ENCODE results near the gene NSMCE1. TPM values are rescaled to one million over a fixed set of nuclear protein-coding genes. Genes with fewer than 3 reads are reported as not detected.
"Not testable (repeated sequence)": the region's sequence is repeated elsewhere in the genome, so short reads cannot be mapped to it uniquely, and the experiment has no call there.

NSMCE1 gene
- total RNA-seq, 1 experiment from 2014 or later: 39.5 TPM

- Histone ChIP-seq H3K4me1 (peaks cover 11% of the 10 kb centered on the region; the same call in 1 of the 2 replicates), H3K9me3 (replicated peaks) (no peaks in the 10 kb centered on the region), H3K36me3 (no peaks in the 10 kb centered on the region), H3K27ac (no peak overlapping the region), H3K27me3 (no peaks in the 10 kb centered on the region), H3K4me3 (no peak overlapping the region)
- no peak for DNase-seq
Observed at GRCh38 chr16:27289669-27290068, 21.1 kb upstream of the NSMCE1 start.

- peaks cover 11% of the 10 kb centered on the region; the same call in 1 of the 2 replicates for H3K4me1 ChIP-seq
- H3K36me3 ChIP-seq; H3K9me3 ChIP-seq (replicated peaks); H3K4me3 ChIP-seq; H3K27me3 ChIP-seq; H3K27ac ChIP-seq; DNase-seq: not testable (repeated sequence)
Observed at GRCh38 chr16:27288313-27288712, 19.7 kb upstream of the NSMCE1 start.

DNA sequence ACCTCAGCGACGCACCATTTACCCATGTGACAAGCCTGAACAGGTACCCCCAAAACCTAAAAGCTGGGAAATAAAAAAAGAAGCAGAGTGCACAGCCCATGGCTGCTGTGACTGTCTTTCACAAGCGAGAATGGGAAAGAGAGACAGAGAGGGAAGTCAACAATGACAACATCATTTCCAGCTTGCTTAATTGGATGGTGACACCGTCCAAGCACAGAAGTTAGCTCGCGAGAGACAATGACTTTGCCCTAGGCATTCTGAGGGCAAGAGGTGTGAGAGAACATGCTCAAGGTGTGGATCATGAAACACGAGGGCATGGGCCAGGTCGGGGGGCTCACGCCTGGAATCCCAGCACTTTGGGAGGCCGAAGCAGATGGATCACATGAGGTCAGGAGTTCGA is 19.3 kb upstream of the NSMCE1 start:
- no peaks in the 10 kb centered on the region for H3K27me3 ChIP-seq
- peaks cover 11% of the 10 kb centered on the region; the same call in 1 of the 2 replicates for H3K4me1 ChIP-seq
- no peak overlapping the region for H3K4me3 ChIP-seq
- H3K27ac ChIP-seq: no peak overlapping the region
- no peaks in the 10 kb centered on the region for H3K9me3 ChIP-seq (replicated peaks)
- no peak for DNase-seq
- H3K36me3 ChIP-seq: no peaks in the 10 kb centered on the region

DNA sequence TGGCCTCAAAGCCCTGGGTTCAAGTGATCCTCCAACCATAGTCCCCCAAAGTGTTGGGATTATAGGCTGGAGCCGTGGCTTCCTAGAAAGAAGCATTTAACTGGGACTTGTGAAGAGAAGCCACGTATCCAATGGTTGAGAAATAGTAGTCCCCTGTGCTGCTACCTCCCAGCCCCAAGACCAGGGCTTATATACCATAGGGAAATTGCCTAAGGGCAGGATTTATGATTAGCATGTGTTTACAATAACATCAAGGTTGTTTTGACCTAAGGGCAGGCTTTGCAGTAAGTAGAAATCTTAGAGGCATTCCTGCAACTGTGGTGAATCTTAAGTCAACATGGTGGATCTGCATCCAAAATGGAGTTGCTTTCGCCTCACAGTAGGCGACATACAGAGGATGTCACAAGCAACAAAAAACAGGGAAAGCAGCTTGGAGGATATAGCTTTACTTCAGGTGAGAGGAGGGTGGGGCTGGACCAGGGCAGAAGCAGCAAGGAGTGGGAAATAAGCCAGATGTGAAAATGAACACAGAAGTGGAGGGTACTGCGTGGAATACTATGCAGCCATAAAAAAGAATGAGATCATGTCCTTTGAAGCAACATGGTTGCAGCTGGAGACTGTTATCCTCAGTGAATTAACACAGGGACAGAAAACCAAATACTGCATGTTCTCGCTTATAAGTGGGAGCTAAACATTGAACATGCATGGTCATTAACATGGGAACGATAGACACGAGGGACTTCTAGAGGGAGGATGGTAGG is 18.7 kb upstream of the NSMCE1 start:
- Histone ChIP-seq H3K36me3 (no peaks in the 10 kb centered on the region), H3K9me3 (replicated peaks) (no peaks in the 10 kb centered on the region), H3K4me3 (no peak overlapping the region), H3K27ac (no peak overlapping the region; the same call in 1 of the 2 replicates), H3K27me3 (no peaks in the 10 kb centered on the region), H3K4me1 (peaks cover 11% of the 10 kb centered on the region; the same call in 1 of the 2 replicates)
- peak in 1 of 2 experiments; percentile 27 for DNase-seq

DNA sequence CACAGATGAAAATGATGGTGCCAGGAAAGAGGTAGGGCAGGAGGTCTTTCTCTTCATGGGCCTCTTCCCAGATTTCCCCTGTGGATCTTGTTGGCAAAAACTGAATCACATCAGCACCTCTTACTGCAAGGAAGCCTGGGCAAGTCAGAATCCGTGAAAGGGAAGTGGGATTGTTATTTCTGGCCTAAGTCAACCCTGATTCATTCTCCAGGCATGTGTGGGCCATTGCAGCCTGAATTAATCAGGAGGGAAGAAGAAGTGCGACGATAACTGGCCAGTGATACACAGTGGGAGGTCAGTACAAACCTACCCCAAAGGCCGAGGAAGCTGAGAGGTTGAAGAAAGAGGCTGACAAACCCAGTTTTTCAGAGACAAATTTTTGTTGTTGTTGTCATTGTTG is 17.9 kb upstream of the NSMCE1 start:
- no peaks in the 10 kb centered on the region for H3K9me3 ChIP-seq (replicated peaks)
- H3K4me3 ChIP-seq: no peak overlapping the region
- H3K36me3 ChIP-seq: no peaks in the 10 kb centered on the region
- H3K27ac ChIP-seq: no peak overlapping the region; the same call in 1 of the 2 replicates
- H3K4me1 ChIP-seq: peaks cover 11% of the 10 kb centered on the region; the same call in 1 of the 2 replicates
- DNase-seq: peak; percentile 30 to 35
- no peaks in the 10 kb centered on the region for H3K27me3 ChIP-seq

DNA sequence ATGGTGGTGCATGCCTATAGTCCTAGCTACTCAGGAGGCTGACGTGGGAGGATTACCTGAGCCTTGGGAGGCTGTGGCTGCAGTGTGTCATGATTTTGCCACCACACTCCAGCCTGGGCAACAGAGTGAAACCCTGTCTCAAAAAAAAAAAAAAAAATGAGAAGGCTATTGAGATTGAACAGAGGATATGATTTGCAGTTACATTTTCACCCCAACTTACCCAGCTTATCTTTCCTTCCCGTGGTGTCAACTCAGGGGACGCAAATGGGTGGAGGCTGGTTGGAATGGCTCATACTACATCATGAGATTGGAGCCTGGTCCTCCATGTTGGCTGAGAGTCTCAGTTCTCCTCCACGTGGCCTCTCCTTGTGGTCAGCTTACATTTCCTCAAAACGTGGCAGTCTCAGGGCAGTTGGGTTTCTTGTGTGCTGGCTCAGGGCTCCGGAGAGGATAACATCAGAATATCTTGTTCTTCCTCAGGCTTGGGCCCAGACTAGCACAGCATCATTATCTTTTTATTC is 17.2 kb upstream of the NSMCE1 start:
- Histone ChIP-seq H3K4me1 (peaks cover 11% of the 10 kb centered on the region; the same call in 1 of the 2 replicates), H3K27me3 (no peaks in the 10 kb centered on the region), H3K36me3 (no peaks in the 10 kb centered on the region), H3K9me3 (replicated peaks) (no peaks in the 10 kb centered on the region), H3K4me3 (no peak overlapping the region), H3K27ac (no peak overlapping the region)
- DNase-seq: no peak

DNA sequence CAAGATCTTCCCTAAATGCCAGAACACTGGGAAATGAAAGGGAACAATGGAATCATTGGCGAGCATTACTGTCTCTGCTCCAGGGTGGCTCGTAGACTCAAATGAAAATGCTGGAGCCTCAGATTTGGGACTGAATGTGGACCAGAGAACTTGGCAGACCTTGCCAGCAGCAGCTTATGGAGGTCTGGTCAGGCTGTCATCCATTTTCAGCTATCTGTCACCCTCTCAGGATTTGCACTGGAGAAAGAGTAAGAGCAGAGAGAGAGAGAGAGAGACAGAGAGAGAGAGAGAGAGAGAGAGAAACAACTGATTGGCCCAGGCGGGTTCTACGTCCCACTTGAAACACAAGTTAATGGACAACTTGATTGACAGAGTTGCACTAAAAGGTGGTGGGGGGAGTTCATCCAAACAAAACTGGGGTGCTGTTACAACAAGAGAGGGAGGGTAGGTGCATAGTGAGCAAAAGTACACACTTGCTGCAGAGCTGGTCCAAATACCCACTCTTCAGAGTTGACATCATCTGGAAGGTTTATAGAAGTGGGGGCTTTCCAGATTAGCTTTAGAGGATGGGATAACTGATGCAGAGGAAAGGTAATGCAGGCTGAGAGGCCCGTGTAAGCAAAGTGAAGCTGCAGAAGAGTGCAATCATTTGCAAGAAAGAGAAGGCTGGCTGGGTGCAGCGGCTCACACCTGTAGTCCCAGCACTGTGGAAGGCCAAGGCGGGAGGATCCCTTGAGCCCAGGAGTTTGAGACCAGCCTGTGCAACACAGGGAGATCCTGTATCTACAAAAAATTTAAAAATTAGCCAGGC is 16.5 kb upstream of the NSMCE1 start:
- Histone ChIP-seq H3K27ac (no peak overlapping the region), H3K36me3 (no peaks in the 10 kb centered on the region), H3K27me3 (no peaks in the 10 kb centered on the region), H3K4me3 (no peak overlapping the region), H3K9me3 (replicated peaks) (no peaks in the 10 kb centered on the region), H3K4me1 (peaks cover 11% of the 10 kb centered on the region; the same call in 1 of the 2 replicates)
- DNase-seq: no peak

GRCh38 chr16:27281243-27281642 is 12.7 kb upstream of the NSMCE1 start:
- H3K27ac ChIP-seq: no peak overlapping the region
- no peak overlapping the region for H3K4me3 ChIP-seq
- H3K4me1 ChIP-seq: peaks cover 2% of the 10 kb centered on the region; the same call in 1 of the 2 replicates
- H3K36me3 ChIP-seq: no peaks in the 10 kb centered on the region
- DNase-seq: no peak
- H3K9me3 ChIP-seq (replicated peaks): no peaks in the 10 kb centered on the region
- H3K27me3 ChIP-seq: no peaks in the 10 kb centered on the region

DNA sequence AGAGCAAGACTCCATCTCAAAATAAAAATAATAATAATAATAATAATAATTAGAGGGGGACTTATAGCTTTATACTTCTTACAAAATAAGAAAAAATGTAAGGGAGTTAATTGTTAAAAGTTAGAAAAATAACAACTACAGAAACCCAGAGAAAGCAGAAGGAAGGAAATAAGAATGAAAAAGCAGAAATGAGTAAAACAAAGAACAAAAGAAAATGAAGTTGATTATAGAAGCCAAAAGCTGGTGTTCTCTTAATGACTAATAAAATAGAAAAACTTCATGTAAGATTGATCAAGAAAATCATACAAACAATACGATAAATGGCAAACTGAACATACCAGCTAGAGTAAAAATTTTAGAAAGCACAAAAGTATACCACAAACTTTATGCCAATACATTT is 6.8 kb upstream of the NSMCE1 start:
- Histone ChIP-seq H3K36me3 (no peaks in the 10 kb centered on the region), H3K27ac (no peak overlapping the region), H3K27me3 (no peaks in the 10 kb centered on the region), H3K4me3 (no peak overlapping the region), H3K4me1 (no peaks in the 10 kb centered on the region), H3K9me3 (replicated peaks) (no peaks in the 10 kb centered on the region)
- no peak for DNase-seq

DNA sequence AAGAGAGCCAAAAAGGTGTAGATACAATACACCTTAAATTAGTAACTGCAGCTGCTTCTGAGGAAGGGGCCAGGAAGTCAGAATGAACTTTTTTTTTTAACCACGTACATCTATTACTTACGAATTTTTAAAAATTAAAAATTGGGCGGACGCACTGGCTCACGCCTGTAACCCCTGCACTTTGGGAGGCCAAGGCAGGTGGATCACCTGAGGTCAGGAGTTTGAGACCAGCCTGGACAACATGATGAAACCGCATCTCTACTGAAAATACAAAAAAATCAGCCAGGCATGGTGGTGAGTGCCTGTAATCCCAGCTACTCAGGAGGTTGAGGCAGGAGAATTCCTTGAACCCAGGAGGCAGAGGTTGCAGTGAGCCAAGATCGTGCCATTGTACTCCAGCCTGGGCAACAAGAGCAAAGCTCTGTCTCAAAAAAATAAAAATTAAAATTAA is 5.9 kb upstream of the NSMCE1 start:
- H3K36me3 ChIP-seq; DNase-seq; H3K9me3 ChIP-seq (replicated peaks); H3K27me3 ChIP-seq; H3K27ac ChIP-seq; H3K4me3 ChIP-seq; H3K4me1 ChIP-seq: not testable (repeated sequence)

DNA sequence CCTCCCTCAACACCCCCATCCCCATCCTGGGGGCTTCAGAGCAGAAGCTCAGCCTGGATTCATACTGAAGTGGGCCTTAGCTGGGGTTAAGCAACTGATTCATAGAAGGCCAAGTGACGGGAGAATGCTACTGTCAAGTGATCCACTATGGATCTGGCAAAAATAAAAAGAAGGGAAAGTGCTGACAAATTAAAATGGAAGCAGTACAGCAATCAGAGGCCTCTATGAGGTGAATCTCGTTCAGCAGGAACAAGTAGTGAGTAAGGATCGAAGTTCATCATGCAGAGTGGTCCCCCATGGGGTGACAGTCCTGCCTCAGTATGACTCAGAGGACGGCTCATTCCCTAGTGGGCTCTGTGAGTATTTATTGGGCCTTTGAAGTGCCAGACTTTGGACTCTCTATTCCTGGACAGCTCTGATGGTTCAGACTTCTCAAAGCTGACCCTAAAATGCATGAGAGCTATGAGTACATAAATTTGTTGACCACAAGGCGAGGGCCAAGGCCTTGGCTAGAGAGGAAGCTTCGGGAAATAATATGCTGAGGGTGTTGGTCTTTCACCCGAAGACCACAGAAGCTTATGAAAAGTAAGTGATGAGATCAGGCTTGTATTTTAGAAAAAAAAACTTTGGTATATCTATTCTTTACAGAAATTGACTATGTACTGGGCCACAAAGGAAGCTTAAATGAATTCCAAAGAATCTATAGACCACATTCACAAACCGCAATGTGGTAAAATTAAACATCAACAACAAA is 5.3 kb upstream of the NSMCE1 start:
- no peak for DNase-seq
- no peaks in the 10 kb centered on the region for H3K27me3 ChIP-seq

DNA sequence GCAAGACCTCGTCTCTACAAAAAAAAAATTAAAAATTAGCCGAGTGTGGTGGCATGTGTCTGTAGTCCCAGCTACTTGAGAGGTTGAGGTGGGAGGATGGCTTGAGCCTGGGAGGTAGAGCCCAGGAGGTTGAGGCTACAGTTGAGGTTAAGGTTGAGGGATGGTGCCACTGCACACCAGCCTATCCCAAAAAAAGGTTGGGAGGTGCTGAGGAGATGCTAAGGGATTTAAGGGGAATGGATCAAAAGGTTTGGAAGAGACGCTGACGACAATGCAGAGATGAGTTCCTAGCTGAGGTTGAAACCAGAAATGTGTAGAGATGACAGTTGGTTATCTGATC is 4.7 kb upstream of the NSMCE1 start:
- Histone ChIP-seq H3K27ac (no peak overlapping the region), H3K9me3 (replicated peaks) (no peaks in the 10 kb centered on the region), H3K4me1 (no peaks in the 10 kb centered on the region), H3K4me3 (no peak overlapping the region), H3K36me3 (no peaks in the 10 kb centered on the region), H3K27me3 (no peaks in the 10 kb centered on the region)
- DNase-seq: no peak

More for the DNA sequence above, 5.3 kb upstream of the NSMCE1 start:
- no peak overlapping the region for H3K27ac ChIP-seq
- H3K4me1 ChIP-seq: no peaks in the 10 kb centered on the region
- no peak overlapping the region for H3K4me3 ChIP-seq
- no peaks in the 10 kb centered on the region for H3K36me3 ChIP-seq
- no peaks in the 10 kb centered on the region for H3K9me3 ChIP-seq (replicated peaks)

GRCh38 chr16:27272697-27273096 is 4.1 kb upstream of the NSMCE1 start:
- not testable (repeated sequence) for H3K4me3 ChIP-seq; H3K36me3 ChIP-seq; H3K4me1 ChIP-seq; DNase-seq; H3K9me3 ChIP-seq (replicated peaks); H3K27ac ChIP-seq; H3K27me3 ChIP-seq

DNA sequence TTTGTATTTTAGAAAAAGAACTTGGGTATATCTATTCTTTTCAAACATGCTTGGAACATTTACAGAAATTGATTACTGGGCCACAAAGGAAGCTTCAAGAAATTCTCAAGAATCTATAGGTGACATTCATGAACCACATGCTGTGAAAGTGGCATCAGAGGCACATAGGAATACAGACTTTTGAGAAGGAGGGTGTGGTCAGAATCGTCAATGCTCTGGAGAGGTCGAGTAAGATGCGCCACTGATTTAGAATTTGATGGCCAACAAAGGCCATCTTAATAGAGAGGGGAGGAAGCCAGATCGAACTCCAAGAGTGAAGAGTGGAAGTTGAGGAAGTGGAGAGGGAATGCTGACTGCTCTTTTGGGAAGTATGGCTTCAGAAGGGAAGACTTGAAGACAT is 3.5 kb upstream of the NSMCE1 start:
- H3K9me3 ChIP-seq (replicated peaks): no peaks in the 10 kb centered on the region
- H3K27ac ChIP-seq: no peak overlapping the region
- no peaks in the 10 kb centered on the region for H3K36me3 ChIP-seq

More for the DNA sequence above, 3.5 kb upstream of the NSMCE1 start:
- Histone ChIP-seq H3K4me1 (no peaks in the 10 kb centered on the region), H3K4me3 (no peak overlapping the region), H3K27me3 (no peaks in the 10 kb centered on the region)
- DNase-seq: no peak
